ENCODE data around the gene STUM.
"Not testable (repeated sequence)": the region's sequence is repeated elsewhere in the genome, so short reads cannot be mapped to it uniquely, and the experiment has no call there.

The STUM gene

GRCh38 chr1:226548256-226549093 lies at the start of gene STUM:
Gene STUM, plus strand, starts transcription at chr1:226548764. Its CDS starts 141 bp downstream, at chr1:226548905.
- H3K27ac Mint-ChIP-seq = no peak within 1 kb of the TSS
- peak within 1 kb of the TSS; percentile 50 for H3K4me3 Mint-ChIP-seq
- H3K27me3 Mint-ChIP-seq = peaks cover 57% of the 10 kb centered on the region
- H3K9me3 Mint-ChIP-seq = no peaks in the 10 kb centered on the region
- intact Hi-C loops (cut with micrococcal nuclease) = loop anchor here (5.0 kb wide), 1 partner anchor 279 kb away; no protein-coding TSS in a partner anchor
- H3K4me1 Mint-ChIP-seq (ENCODE audit: low read depth) = peaks cover 20% of the 10 kb centered on the region
- H3K36me3 Mint-ChIP-seq (ENCODE audit: low read depth) = no peaks in the 10 kb centered on the region

- H3K27ac Mint-ChIP-seq; intact Hi-C loops (cut with micrococcal nuclease): not testable (repeated sequence)
These were observed 48.9 kb upstream of the STUM start for GRCh38 chr1:226499699-226500098.

GRCh38 chr1:226506021-226506420 lies 42.5 kb upstream of the STUM start:
- Mint-ChIP-seq H3K4me3 (no peak overlapping the region), H3K4me1 (ENCODE audit: low read depth) (no peaks in the 10 kb centered on the region), H3K9me3 (no peaks in the 10 kb centered on the region), H3K27me3 (peaks cover 14% of the 10 kb centered on the region), H3K36me3 (ENCODE audit: low read depth) (no peaks in the 10 kb centered on the region), H3K27ac (no peak overlapping the region)
- intact Hi-C loops (cut with micrococcal nuclease) = no loop called here

More at GRCh38 chr1:226499699-226500098, 48.9 kb upstream of the STUM start:
- H3K36me3 Mint-ChIP-seq (ENCODE audit: low read depth); H3K4me1 Mint-ChIP-seq (ENCODE audit: low read depth); H3K4me3 Mint-ChIP-seq; H3K27me3 Mint-ChIP-seq; H3K9me3 Mint-ChIP-seq: not testable (repeated sequence)

- H3K36me3 Mint-ChIP-seq (ENCODE audit: low read depth) = no peaks in the 10 kb centered on the region
- H3K4me3 Mint-ChIP-seq = no peak overlapping the region
- no peaks in the 10 kb centered on the region for H3K9me3 Mint-ChIP-seq
- peaks cover 14% of the 10 kb centered on the region for H3K27me3 Mint-ChIP-seq
- no peak overlapping the region for H3K27ac Mint-ChIP-seq
- intact Hi-C loops (cut with micrococcal nuclease) = no loop called here
- H3K4me1 Mint-ChIP-seq (ENCODE audit: low read depth) = no peaks in the 10 kb centered on the region
These were observed 41.6 kb upstream of the STUM start for GRCh38 chr1:226506921-226507320.

DNA sequence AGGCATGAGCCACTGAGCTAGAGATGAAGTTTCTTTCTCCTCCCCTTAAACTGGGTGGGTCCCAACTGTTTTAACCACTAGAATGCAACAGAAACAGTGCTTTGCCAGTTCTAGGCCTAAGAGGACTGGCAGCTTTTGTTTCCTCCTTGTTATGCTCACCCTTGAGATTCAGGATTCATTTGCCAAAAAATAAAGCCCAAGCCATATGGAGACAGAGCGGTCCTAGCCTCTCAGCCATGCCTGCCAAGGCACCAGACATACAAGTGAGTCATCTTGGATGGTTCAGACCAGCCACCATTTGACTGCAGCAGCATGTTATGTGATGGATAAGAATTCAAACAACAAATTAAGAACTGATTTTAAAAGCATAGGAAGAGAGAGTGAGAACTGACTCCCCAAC lies 38.1 kb upstream of the STUM start:
- H3K9me3 Mint-ChIP-seq = no peaks in the 10 kb centered on the region
- H3K27ac Mint-ChIP-seq = no peak overlapping the region
- H3K36me3 Mint-ChIP-seq (ENCODE audit: low read depth) = no peaks in the 10 kb centered on the region
- intact Hi-C loops (cut with micrococcal nuclease) = no loop called here
- H3K4me1 Mint-ChIP-seq (ENCODE audit: low read depth) = no peaks in the 10 kb centered on the region
- peaks cover 5% of the 10 kb centered on the region for H3K27me3 Mint-ChIP-seq
- H3K4me3 Mint-ChIP-seq = no peak overlapping the region

GRCh38 chr1:226511296-226511695 lies 37.3 kb upstream of the STUM start:
- intact Hi-C loops (cut with micrococcal nuclease) = no loop called here
- Mint-ChIP-seq H3K4me3 (no peak overlapping the region), H3K9me3 (no peaks in the 10 kb centered on the region), H3K27ac (no peak overlapping the region), H3K4me1 (ENCODE audit: low read depth) (no peaks in the 10 kb centered on the region), H3K27me3 (peaks cover 5% of the 10 kb centered on the region), H3K36me3 (ENCODE audit: low read depth) (no peaks in the 10 kb centered on the region)

- H3K27ac Mint-ChIP-seq = no peak overlapping the region
- intact Hi-C loops (cut with micrococcal nuclease) = no loop called here
- H3K27me3 Mint-ChIP-seq = peaks cover 2% of the 10 kb centered on the region
- no peaks in the 10 kb centered on the region for H3K9me3 Mint-ChIP-seq
- H3K4me3 Mint-ChIP-seq = no peak overlapping the region
- no peaks in the 10 kb centered on the region for H3K4me1 Mint-ChIP-seq (ENCODE audit: low read depth)
- no peaks in the 10 kb centered on the region for H3K36me3 Mint-ChIP-seq (ENCODE audit: low read depth)
These were observed 36.4 kb upstream of the STUM start for GRCh38 chr1:226512076-226512728.

GRCh38 chr1:226518375-226518774 lies 30.2 kb upstream of the STUM start:
- Mint-ChIP-seq H3K27me3 (no peaks in the 10 kb centered on the region), H3K27ac (no peak overlapping the region), H3K9me3 (no peaks in the 10 kb centered on the region), H3K4me1 (ENCODE audit: low read depth) (no peaks in the 10 kb centered on the region), H3K36me3 (ENCODE audit: low read depth) (no peaks in the 10 kb centered on the region), H3K4me3 (no peak overlapping the region)
- intact Hi-C loops (cut with micrococcal nuclease) = no loop called here

DNA sequence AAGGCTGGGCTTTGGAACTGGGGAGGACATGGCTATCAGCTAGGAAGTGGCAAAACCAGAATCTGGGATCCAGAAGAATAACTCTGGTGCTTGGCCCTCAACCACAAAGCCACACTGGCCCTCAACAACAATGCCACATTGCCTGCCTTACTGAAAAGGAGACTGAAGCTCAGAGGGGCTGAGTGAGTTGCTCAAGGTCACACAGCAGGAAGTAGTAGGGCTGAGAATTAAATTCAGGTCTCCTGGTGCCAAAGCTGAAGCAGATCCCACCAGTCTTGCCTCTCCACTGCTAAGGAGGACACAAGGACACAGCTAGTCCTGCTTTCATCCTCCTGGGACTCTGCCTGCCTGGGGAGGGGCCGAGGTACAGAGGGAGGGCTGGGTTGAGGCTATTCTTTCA lies 29.4 kb upstream of the STUM start:
- no peaks in the 10 kb centered on the region for H3K27me3 Mint-ChIP-seq
- H3K27ac Mint-ChIP-seq = no peak overlapping the region
- H3K36me3 Mint-ChIP-seq (ENCODE audit: low read depth) = no peaks in the 10 kb centered on the region
- intact Hi-C loops (cut with micrococcal nuclease) = no loop called here
- no peaks in the 10 kb centered on the region for H3K9me3 Mint-ChIP-seq
- H3K4me3 Mint-ChIP-seq = no peak overlapping the region
- no peaks in the 10 kb centered on the region for H3K4me1 Mint-ChIP-seq (ENCODE audit: low read depth)

DNA sequence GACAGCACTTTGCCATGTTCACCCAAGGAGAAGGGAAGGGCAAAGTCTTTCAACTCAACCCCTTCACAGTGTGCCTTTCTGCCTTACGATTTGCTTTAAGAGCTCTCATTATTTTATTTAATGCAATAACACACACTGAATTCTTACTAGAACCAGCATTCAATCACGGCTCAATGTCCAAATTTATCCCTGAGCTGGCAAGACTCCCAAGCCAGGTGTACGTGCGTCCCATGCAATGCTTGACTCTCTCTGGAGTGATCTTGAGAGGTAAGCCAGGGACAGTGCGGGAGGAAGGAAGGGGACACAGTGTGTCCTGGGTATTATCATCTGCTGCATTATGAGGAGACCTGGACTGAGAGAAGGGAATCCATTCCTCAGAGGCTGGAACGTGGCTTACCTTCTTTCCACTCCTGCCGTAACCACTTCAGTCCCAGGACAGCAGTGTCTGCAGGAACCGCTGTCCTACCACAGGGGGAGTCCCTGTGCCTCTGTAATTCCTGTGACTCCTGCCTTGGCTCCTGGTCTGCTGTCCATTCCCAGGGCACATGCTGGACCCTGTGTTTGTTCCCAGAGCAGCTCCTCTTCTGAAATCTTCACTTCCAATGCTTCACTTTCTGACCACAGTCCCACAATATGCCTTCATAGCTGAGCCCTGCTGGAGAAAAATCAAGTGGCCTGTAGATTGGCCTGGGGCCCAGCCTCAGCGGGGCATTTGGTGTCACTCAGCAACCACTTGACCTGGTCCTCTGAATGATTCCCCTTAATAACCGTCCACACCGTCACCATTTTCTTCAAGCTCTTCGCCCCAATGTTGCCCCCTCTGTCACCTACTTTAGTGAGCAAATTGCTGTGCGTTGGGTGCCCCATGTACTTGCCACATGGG lies 28.6 kb upstream of the STUM start:
- intact Hi-C loops (cut with micrococcal nuclease) = no loop called here
- H3K4me3 Mint-ChIP-seq = no peak overlapping the region
- H3K4me1 Mint-ChIP-seq (ENCODE audit: low read depth) = no peaks in the 10 kb centered on the region
- no peaks in the 10 kb centered on the region for H3K27me3 Mint-ChIP-seq
- no peaks in the 10 kb centered on the region for H3K36me3 Mint-ChIP-seq (ENCODE audit: low read depth)
- no peak overlapping the region for H3K27ac Mint-ChIP-seq
- no peaks in the 10 kb centered on the region for H3K9me3 Mint-ChIP-seq

DNA sequence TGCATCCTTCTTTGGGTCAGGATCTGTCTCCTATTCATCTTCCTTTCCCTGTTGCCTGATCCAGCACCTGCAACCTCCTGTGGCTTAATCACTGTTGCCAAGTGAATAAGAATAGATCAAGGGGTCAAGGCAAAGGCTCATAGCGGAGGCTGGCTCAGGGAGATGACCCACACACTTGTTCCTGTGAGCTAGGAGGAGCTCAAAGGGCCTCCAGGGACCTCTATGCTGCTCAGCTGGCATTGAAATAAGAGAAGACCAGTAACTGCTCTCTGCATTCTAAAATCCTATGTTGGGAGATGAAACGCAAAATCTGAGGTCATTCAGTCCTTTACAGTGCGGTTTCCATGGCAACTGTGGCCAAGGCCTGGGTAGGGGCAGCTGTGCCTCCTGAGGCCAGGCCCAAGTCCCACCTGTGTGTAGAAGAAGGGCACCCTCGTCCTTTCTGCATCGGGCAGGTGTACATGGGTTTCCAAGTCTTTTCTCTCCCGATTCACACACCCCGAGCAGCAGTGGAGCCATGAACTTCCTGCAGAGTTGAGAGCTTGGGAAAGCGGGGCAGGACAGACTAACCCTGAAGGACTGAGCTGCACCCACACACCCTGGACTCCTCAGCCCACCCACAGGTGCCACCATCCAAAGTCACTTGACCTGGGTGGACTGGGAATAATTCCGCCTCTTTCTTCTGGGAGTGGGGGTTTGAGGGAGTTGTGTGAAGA lies 27.8 kb upstream of the STUM start:
- Mint-ChIP-seq H3K36me3 (ENCODE audit: low read depth) (no peaks in the 10 kb centered on the region), H3K27ac (no peak overlapping the region), H3K9me3 (peaks cover 3% of the 10 kb centered on the region), H3K4me1 (ENCODE audit: low read depth) (no peaks in the 10 kb centered on the region), H3K4me3 (no peak overlapping the region), H3K27me3 (no peaks in the 10 kb centered on the region)
- intact Hi-C loops (cut with micrococcal nuclease) = no loop called here

- intact Hi-C loops (cut with micrococcal nuclease) = no loop called here
- no peaks in the 10 kb centered on the region for H3K27me3 Mint-ChIP-seq
These were observed 24.7 kb upstream of the STUM start for GRCh38 chr1:226523646-226524406.

GRCh38 chr1:226524547-226524946 lies 24.0 kb upstream of the STUM start:
- H3K4me1 Mint-ChIP-seq (ENCODE audit: low read depth) = no peaks in the 10 kb centered on the region
- intact Hi-C loops (cut with micrococcal nuclease) = no loop called here

More at GRCh38 chr1:226523646-226524406, 24.7 kb upstream of the STUM start:
- Mint-ChIP-seq H3K27ac (no peak overlapping the region), H3K9me3 (peaks cover 10% of the 10 kb centered on the region), H3K4me3 (no peak overlapping the region), H3K4me1 (ENCODE audit: low read depth) (no peaks in the 10 kb centered on the region), H3K36me3 (ENCODE audit: low read depth) (no peaks in the 10 kb centered on the region)

More at GRCh38 chr1:226524547-226524946, 24.0 kb upstream of the STUM start:
- Mint-ChIP-seq H3K4me3 (no peak overlapping the region), H3K9me3 (peaks cover 10% of the 10 kb centered on the region), H3K36me3 (ENCODE audit: low read depth) (no peaks in the 10 kb centered on the region), H3K27me3 (no peaks in the 10 kb centered on the region), H3K27ac (no peak overlapping the region)

Measured in dendritic cell treated with granulocyte-macrophage colony-stimulating factor and Interleukin-4, amounts not matched to agents 40 ng/mL and 50 ng/mL, for 4 days (primary cell).